Panc1 (cell line): ENCODE measurements around the gene ARHGAP32. TPM values are rescaled to one million over a fixed set of nuclear protein-coding genes. Genes with fewer than 3 reads are reported as not detected.

Experiments
- ATAC-seq: fragments of 200-7000 bp; cut with Tn5 transposase; 2 replicates; pipeline ENCODE4 v1.9.1; 2020; ENCODE audit warnings: mild to moderate bottlenecking, moderate library complexity
- BruUV-seq: library from RNA; stranded (reverse); fragments of 400-500 nt; replicated peaks from 2 replicates; lab custom pipeline; 2021; lab: Mats Ljungman, UMichigan
- CTCF ChIA-PET: fragments of 300-600 bp; sonication (Branson Sonifier 250); formaldehyde crosslinking; loops from one replicate; lab custom pipeline; 2022; ENCODE audit warnings: antibody characterized with exemption; lab: Charles Lee
- POLR2A ChIA-PET: fragments of 300-600 bp; sonication (Branson Sonifier 250); formaldehyde crosslinking; loops from one replicate; lab custom pipeline; 2022; ENCODE audit warnings: antibody characterized with exemption; lab: Charles Lee
- DNase-seq: peaks from one replicate; pipeline ENCODE4 v3.0.0-alpha.2; 2010; ENCODE audit warnings: low read depth, low spot score
- H3K27ac ChIP-seq: 2 replicates; pipeline ENCODE4 v1.5.1; 2011; ENCODE audit warnings: mild to moderate bottlenecking, low read length, inconsistent platforms
- H3K27me3 ChIP-seq: fragments of 200-500 bp; sonication (Bioruptor generic); 2 replicates; pipeline ENCODE4 v1.6.0; 2014; ENCODE audit warnings: low read length, inconsistent platforms; ENCODE audit not compliant: control insufficient read depth, insufficient read depth
- H3K36me3 ChIP-seq: fragments of 200-500 bp; sonication (Bioruptor generic); 2 replicates; pipeline ENCODE4 v1.5.1; 2014; ENCODE audit warnings: inconsistent platforms, mild to moderate bottlenecking, low read length, moderate library complexity; ENCODE audit not compliant: control insufficient read depth, insufficient read depth
- H3K4me1 ChIP-seq: 2 replicates; pipeline ENCODE4 v1.5.1; 2011; ENCODE audit warnings: inconsistent platforms, mild to moderate bottlenecking, low read length, moderate library complexity; ENCODE audit not compliant: control insufficient read depth, insufficient read depth
- H3K4me3 ChIP-seq, 2 experiments: 2 replicates each; pipeline ENCODE4 v1.5.1; 2011 to 2012; ENCODE audit warnings: low read depth in 2 of 2, low read length in 2 of 2, mild to moderate bottlenecking in 2 of 2, inconsistent platforms in 1 of 2, moderate library complexity in 1 of 2
- H3K9me3 ChIP-seq: fragments of 200-500 bp; sonication (Bioruptor generic); 2 replicates; pipeline ENCODE4 v1.5.1; 2014; ENCODE audit warnings: low read depth, mild to moderate bottlenecking, inconsistent platforms, low read length, moderate library complexity; ENCODE audit not compliant: control insufficient read depth, insufficient read depth
- POLR2AphosphoS5 ChIP-seq: IDR thresholded peaks from 2 replicates; pipeline ENCODE4 v1.6.1; 2012; ENCODE audit warnings: mild to moderate bottlenecking, low read depth, low read length, moderate library complexity
- SIN3A ChIP-seq: IDR thresholded peaks from 2 replicates; pipeline ENCODE4 v1.6.1; 2012; ENCODE audit warnings: low read depth, mild to moderate bottlenecking, low read length, moderate library complexity, borderline replicate concordance; ENCODE audit not compliant: insufficient read depth
- TCF7L2 ChIP-seq: IDR thresholded peaks from 2 replicates; pipeline ENCODE4 v1.6.1; 2011; ENCODE audit warnings: mild to moderate bottlenecking, low read depth, low read length, inconsistent platforms
- in situ Hi-C: cut with HindIII; loops from 2 replicates; pipeline ENCODE4 v1.10.0; 2016; ENCODE audit warnings: low sequenced_read_pairs, low pct_unique_long_range_greater_than_20kb
- intact Hi-C: fragments of 100-400 bp; cut with micrococcal nuclease; formaldehyde crosslinking; loops from one replicate; pipeline ENCODE4 v1.10.0; 2022; ENCODE audit not compliant: unreplicated experiment
- total RNA-seq: library from RNA; stranded (reverse); gene quantifications from one replicate; pipeline ENCODE4 v1.2.1, GENCODE V29; 2021; ENCODE audit not compliant: unreplicated experiment
- TF ChIP-seq, protein P1 (sequence below), 2 experiments: IDR thresholded peaks; 2 replicates each; pipeline ENCODE4 v1.6.1; 2011 to 2012; ENCODE audit warnings: low read depth in 2 of 2, control low read depth in 1 of 2, low read length in 1 of 2, mild to moderate bottlenecking in 1 of 2, moderate library complexity in 1 of 2; ENCODE audit not compliant: insufficient read depth in 1 of 2
- TF ChIP-seq, protein P2 (sequence below): fragments of 450-650 bp; IDR thresholded peaks from 2 replicates; pipeline ENCODE4 v1.5.1; 2017; ENCODE audit warnings: mild to moderate bottlenecking

The ARHGAP32 gene
- total RNA-seq, 1 experiment from 2014 or later = 44.6 TPM

DNA sequence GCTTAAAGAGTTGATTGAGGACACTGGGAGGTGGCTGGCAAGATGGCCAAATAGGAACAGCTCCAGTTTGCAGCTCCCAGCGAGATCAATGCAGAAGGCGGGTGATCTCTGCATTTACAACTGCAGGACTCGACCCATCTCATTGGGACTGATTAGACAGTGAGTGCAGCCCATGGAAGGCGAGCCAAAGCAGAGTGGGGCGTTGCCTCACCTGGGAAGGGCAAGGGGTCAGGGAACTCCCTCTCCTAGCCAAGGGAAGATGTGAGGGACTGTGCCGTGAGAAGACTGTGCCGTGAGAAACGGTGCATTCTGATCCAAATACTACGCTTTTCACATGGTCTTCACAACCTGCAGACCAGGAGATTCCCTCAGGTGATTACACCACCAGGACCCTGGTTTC lies 36.4 kb downstream of the ARHGAP32 start:
- TF ChIP-seq TCF7L2 (no peak), SIN3A (no peak), POLR2AphosphoS5 (no peak)
- TF ChIP-seq, protein P1, sequence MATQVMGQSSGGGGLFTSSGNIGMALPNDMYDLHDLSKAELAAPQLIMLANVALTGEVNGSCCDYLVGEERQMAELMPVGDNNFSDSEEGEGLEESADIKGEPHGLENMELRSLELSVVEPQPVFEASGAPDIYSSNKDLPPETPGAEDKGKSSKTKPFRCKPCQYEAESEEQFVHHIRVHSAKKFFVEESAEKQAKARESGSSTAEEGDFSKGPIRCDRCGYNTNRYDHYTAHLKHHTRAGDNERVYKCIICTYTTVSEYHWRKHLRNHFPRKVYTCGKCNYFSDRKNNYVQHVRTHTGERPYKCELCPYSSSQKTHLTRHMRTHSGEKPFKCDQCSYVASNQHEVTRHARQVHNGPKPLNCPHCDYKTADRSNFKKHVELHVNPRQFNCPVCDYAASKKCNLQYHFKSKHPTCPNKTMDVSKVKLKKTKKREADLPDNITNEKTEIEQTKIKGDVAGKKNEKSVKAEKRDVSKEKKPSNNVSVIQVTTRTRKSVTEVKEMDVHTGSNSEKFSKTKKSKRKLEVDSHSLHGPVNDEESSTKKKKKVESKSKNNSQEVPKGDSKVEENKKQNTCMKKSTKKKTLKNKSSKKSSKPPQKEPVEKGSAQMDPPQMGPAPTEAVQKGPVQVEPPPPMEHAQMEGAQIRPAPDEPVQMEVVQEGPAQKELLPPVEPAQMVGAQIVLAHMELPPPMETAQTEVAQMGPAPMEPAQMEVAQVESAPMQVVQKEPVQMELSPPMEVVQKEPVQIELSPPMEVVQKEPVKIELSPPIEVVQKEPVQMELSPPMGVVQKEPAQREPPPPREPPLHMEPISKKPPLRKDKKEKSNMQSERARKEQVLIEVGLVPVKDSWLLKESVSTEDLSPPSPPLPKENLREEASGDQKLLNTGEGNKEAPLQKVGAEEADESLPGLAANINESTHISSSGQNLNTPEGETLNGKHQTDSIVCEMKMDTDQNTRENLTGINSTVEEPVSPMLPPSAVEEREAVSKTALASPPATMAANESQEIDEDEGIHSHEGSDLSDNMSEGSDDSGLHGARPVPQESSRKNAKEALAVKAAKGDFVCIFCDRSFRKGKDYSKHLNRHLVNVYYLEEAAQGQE (IDR thresholded peaks at IDR 0.05; ENCODE audit: insufficient read depth in 1 of 2, low read depth in 2 of 2, low read length in 1 of 2) = no peak
- TF ChIP-seq, protein P2, sequence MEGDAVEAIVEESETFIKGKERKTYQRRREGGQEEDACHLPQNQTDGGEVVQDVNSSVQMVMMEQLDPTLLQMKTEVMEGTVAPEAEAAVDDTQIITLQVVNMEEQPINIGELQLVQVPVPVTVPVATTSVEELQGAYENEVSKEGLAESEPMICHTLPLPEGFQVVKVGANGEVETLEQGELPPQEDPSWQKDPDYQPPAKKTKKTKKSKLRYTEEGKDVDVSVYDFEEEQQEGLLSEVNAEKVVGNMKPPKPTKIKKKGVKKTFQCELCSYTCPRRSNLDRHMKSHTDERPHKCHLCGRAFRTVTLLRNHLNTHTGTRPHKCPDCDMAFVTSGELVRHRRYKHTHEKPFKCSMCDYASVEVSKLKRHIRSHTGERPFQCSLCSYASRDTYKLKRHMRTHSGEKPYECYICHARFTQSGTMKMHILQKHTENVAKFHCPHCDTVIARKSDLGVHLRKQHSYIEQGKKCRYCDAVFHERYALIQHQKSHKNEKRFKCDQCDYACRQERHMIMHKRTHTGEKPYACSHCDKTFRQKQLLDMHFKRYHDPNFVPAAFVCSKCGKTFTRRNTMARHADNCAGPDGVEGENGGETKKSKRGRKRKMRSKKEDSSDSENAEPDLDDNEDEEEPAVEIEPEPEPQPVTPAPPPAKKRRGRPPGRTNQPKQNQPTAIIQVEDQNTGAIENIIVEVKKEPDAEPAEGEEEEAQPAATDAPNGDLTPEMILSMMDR = no peak
- ATAC-seq (no peak), DNase-seq (no peak)
- Histone ChIP-seq H3K4me1 (no peaks in the 10 kb centered on the region), H3K27me3 (no peaks in the 10 kb centered on the region), H3K36me3 (no peaks in the 10 kb centered on the region), H3K4me3 (no peak overlapping the region), H3K9me3 (peaks cover 14% of the 10 kb centered on the region; the same call in 1 of the 2 replicates), H3K27ac (no peak overlapping the region)
- intact Hi-C loops = no loop called here
- in situ Hi-C loops = no loop called here
- no TSS peak for BruUV-seq
- POLR2A ChIA-PET = no interaction called here
- CTCF ChIA-PET = no interaction called here

DNA sequence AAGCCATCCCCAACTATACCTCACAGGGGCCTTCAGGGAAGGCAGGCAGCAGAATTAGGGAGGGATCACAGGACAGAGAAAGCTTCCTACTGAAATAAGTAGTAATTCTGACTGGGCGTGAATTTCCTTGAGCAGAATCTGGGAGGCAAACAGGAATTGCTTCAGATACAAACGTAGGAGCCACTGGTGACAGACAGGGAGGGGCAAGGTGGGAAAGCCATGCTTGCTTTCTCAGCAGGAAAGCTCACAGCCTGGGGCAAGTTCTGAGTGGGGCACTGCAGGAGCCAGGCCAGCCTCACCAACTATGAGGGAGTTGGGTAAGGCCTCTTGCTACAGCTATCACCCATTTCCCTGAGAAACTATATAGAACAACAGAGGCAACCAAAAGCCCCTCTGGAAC lies 43.6 kb downstream of the ARHGAP32 start:
- in situ Hi-C loops (no loop called here), intact Hi-C loops (loop anchor here (10.0 kb wide), 2 partner anchors 46 to 126 kb away; partner anchors contain the start of gene ARHGAP32)
- peaks cover 24% of the 10 kb centered on the region for H3K9me3 ChIP-seq
- BruUV-seq = no TSS peak
- TF ChIP-seq, protein P1 (IDR thresholded peaks at IDR 0.05; ENCODE audit: insufficient read depth in 1 of 2, low read depth in 2 of 2, low read length in 1 of 2) = no peak
- TF ChIP-seq, protein P2 = no peak
- no peak for TF ChIP-seq POLR2AphosphoS5
- TF ChIP-seq SIN3A = no peak
- TF ChIP-seq TCF7L2 = no peak
- peak overlapping the region; percentile 100 for H3K27ac ChIP-seq
- ChIA-PET CTCF (no interaction called here), POLR2A (no interaction called here)
- peaks cover 54% of the 10 kb centered on the region for H3K4me1 ChIP-seq
- no peaks in the 10 kb centered on the region for H3K27me3 ChIP-seq
- H3K4me3 ChIP-seq = no peak overlapping the region
- no peaks in the 10 kb centered on the region for H3K36me3 ChIP-seq
- no peak for DNase-seq
- peak; percentile 48; the same call in 1 of the 2 replicates for ATAC-seq
